Measurements from ENCODE around the gene F12. TPM values are rescaled to one million over a fixed set of nuclear protein-coding genes. Genes with fewer than 3 reads are reported as not detected.

Gene F12
- total and polyA plus RNA-seq, 2 of the 8 experiments (the other 6 are each of a cell fraction or from before 2014, with no cell fraction given), result 6.5 to 7.8 TPM

DNA sequence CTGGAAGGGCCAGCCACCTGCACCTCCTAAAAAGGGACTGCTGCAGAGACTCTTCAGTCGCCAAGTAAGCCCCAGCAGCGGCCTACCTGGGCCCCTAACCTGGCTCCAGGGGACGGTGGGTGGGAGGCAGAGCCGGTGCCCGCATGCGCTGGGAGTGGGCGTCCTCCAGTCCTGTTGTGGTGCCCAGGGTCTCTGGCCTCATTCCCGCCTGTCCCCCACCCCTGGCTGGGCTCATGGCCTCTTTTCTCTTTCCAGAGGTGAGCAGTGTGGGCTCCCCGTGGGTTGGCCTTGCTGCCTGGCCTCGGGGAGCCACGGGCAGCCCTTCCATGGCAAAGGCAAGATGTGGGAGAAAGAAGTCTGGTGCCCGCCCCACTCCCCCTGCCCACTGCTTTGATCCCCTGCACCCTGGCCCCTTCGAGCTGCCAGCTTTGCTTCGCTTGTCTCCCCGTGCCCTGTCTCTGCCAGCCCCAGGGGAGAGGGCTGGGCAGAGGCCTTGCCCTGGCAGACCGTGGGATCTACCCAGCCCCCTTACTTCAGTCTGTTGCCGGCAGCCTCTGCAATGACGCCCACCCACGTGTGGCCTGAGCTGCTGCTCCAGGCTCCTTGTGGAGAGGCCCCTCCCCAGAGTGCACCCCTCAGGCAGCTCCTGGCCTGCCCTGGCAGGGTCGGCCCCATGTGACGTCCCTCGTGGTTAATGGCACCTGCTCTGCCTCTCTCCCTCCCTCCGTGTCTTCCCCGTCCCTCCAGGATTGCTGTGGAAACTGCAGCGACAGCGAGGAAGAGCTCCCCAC is 31.8 kb upstream of the F12 start (continued):
- TF ChIP-seq, protein P1, sequence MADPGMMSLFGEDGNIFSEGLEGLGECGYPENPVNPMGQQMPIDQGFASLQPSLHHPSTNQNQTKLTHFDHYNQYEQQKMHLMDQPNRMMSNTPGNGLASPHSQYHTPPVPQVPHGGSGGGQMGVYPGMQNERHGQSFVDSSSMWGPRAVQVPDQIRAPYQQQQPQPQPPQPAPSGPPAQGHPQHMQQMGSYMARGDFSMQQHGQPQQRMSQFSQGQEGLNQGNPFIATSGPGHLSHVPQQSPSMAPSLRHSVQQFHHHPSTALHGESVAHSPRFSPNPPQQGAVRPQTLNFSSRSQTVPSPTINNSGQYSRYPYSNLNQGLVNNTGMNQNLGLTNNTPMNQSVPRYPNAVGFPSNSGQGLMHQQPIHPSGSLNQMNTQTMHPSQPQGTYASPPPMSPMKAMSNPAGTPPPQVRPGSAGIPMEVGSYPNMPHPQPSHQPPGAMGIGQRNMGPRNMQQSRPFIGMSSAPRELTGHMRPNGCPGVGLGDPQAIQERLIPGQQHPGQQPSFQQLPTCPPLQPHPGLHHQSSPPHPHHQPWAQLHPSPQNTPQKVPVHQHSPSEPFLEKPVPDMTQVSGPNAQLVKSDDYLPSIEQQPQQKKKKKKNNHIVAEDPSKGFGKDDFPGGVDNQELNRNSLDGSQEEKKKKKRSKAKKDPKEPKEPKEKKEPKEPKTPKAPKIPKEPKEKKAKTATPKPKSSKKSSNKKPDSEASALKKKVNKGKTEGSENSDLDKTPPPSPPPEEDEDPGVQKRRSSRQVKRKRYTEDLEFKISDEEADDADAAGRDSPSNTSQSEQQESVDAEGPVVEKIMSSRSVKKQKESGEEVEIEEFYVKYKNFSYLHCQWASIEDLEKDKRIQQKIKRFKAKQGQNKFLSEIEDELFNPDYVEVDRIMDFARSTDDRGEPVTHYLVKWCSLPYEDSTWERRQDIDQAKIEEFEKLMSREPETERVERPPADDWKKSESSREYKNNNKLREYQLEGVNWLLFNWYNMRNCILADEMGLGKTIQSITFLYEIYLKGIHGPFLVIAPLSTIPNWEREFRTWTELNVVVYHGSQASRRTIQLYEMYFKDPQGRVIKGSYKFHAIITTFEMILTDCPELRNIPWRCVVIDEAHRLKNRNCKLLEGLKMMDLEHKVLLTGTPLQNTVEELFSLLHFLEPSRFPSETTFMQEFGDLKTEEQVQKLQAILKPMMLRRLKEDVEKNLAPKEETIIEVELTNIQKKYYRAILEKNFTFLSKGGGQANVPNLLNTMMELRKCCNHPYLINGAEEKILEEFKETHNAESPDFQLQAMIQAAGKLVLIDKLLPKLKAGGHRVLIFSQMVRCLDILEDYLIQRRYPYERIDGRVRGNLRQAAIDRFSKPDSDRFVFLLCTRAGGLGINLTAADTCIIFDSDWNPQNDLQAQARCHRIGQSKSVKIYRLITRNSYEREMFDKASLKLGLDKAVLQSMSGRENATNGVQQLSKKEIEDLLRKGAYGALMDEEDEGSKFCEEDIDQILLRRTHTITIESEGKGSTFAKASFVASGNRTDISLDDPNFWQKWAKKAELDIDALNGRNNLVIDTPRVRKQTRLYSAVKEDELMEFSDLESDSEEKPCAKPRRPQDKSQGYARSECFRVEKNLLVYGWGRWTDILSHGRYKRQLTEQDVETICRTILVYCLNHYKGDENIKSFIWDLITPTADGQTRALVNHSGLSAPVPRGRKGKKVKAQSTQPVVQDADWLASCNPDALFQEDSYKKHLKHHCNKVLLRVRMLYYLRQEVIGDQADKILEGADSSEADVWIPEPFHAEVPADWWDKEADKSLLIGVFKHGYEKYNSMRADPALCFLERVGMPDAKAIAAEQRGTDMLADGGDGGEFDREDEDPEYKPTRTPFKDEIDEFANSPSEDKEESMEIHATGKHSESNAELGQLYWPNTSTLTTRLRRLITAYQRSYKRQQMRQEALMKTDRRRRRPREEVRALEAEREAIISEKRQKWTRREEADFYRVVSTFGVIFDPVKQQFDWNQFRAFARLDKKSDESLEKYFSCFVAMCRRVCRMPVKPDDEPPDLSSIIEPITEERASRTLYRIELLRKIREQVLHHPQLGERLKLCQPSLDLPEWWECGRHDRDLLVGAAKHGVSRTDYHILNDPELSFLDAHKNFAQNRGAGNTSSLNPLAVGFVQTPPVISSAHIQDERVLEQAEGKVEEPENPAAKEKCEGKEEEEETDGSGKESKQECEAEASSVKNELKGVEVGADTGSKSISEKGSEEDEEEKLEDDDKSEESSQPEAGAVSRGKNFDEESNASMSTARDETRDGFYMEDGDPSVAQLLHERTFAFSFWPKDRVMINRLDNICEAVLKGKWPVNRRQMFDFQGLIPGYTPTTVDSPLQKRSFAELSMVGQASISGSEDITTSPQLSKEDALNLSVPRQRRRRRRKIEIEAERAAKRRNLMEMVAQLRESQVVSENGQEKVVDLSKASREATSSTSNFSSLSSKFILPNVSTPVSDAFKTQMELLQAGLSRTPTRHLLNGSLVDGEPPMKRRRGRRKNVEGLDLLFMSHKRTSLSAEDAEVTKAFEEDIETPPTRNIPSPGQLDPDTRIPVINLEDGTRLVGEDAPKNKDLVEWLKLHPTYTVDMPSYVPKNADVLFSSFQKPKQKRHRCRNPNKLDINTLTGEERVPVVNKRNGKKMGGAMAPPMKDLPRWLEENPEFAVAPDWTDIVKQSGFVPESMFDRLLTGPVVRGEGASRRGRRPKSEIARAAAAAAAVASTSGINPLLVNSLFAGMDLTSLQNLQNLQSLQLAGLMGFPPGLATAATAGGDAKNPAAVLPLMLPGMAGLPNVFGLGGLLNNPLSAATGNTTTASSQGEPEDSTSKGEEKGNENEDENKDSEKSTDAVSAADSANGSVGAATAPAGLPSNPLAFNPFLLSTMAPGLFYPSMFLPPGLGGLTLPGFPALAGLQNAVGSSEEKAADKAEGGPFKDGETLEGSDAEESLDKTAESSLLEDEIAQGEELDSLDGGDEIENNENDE (IDR thresholded peaks at IDR 0.05; ENCODE audit: insufficient replicate concordance, low read length), result no peak
- TF ChIP-seq JUND (IDR thresholded peaks at IDR 0.05; ENCODE audit: low read length) (no peak), POLR2A (IDR thresholded peaks at IDR 0.05; ENCODE audit: control extremely low read depth in 1 of 2, low read depth in 2 of 2, low read length in 2 of 2) (no peak), ASH2L (IDR thresholded peaks at IDR 0.05; ENCODE audit: low read length) (no peak), USF2 (IDR thresholded peaks at IDR 0.05; ENCODE audit: low read length) (no peak), MAFK (IDR thresholded peaks at IDR 0.05; ENCODE audit: low read depth, low read length) (no peak)
